Measurements from ENCODE around the gene EXOG. TPM values are rescaled to one million over a fixed set of nuclear protein-coding genes. Genes with fewer than 3 reads are reported as not detected.

The EXOG gene
- total and polyA plus RNA-seq, 2 donors (not counting 1 experiment from before 2014, with no cell fraction given): 14.2 to 16.4 TPM

DNA sequence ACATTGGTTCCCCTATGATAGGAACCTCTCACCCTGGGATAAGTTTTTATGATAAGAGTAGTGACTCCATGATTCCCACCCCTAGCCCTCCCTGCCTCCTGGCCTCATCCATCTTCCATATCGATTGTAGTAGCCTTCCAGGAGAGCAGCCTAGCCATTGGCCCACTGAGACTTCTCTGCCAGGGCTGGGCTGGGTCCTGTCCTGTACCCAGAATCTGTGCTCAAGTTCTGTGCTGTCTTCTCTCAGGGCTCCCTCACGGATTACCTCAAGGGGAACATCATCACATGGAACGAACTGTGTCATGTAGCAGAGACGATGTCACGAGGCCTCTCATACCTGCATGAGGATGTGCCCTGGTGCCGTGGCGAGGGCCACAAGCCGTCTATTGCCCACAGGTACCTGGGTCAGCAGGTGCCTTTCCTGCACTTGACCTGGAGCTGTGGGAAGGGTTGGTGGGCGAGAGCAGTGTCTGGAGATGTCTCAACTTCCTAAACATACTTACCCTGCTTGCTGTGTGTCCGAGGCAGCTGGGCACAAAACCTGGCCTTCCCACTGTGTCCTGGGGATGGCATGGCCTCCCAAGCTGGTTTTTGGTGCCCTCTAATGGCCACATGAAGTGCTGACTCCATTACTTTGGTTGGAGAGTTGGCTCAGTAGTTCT, 16.6 kb upstream of the EXOG start:
- no peaks in the 10 kb centered on the region for H3K27me3 ChIP-seq (ENCODE audit: control insufficient read depth, insufficient read depth, low read length)
- H4K20me1 ChIP-seq (ENCODE audit: control insufficient read depth, extremely low read depth, insufficient read depth, low read length): no peaks in the 10 kb centered on the region
- no peak overlapping the region for H3K9ac ChIP-seq (ENCODE audit: insufficient read depth, low read length)
- no peaks in the 10 kb centered on the region for H3K4me1 ChIP-seq (ENCODE audit: control insufficient read depth, extremely low read depth, insufficient read depth, low read length)
- H3K27ac ChIP-seq (ENCODE audit: insufficient read depth, low read length): no peak overlapping the region
- H3K9me3 ChIP-seq (ENCODE audit: control insufficient read depth, insufficient read depth, low read depth, low read length): no peaks in the 10 kb centered on the region
- TF ChIP-seq, protein P1, sequence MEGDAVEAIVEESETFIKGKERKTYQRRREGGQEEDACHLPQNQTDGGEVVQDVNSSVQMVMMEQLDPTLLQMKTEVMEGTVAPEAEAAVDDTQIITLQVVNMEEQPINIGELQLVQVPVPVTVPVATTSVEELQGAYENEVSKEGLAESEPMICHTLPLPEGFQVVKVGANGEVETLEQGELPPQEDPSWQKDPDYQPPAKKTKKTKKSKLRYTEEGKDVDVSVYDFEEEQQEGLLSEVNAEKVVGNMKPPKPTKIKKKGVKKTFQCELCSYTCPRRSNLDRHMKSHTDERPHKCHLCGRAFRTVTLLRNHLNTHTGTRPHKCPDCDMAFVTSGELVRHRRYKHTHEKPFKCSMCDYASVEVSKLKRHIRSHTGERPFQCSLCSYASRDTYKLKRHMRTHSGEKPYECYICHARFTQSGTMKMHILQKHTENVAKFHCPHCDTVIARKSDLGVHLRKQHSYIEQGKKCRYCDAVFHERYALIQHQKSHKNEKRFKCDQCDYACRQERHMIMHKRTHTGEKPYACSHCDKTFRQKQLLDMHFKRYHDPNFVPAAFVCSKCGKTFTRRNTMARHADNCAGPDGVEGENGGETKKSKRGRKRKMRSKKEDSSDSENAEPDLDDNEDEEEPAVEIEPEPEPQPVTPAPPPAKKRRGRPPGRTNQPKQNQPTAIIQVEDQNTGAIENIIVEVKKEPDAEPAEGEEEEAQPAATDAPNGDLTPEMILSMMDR (conservative IDR thresholded peaks at IDR 0.05 in 1 of 2, IDR thresholded peaks at IDR 0.05 in 1 of 2; ENCODE audit: low read depth in 1 of 2, low read length in 2 of 2): peak; percentile 93 to 95
- no peak for TF ChIP-seq EZH2 (IDR thresholded peaks at IDR 0.05; ENCODE audit: low read length, missing control alignments)
- DNase-seq (ENCODE audit: low read depth in 2 of 2): peak; percentile 40 to 74
- no peaks in the 10 kb centered on the region for H3K79me2 ChIP-seq (ENCODE audit: control insufficient read depth, insufficient read depth, low read length)
- H3K4me2 ChIP-seq (ENCODE audit: extremely low read depth, insufficient read depth, low read length): no peak overlapping the region
- peaks cover 2% of the 10 kb centered on the region for H3K36me3 ChIP-seq (ENCODE audit: control insufficient read depth, insufficient read depth, low read length)
- no peak overlapping the region for H3K4me3 ChIP-seq (replicated peaks in 1 of 4; ENCODE audit: control extremely low read depth in 1 of 4, insufficient read depth in 1 of 4, low read depth in 3 of 4, low read length in 4 of 4)
- H2AFZ ChIP-seq (ENCODE audit: low read length): no peak overlapping the region

DNA sequence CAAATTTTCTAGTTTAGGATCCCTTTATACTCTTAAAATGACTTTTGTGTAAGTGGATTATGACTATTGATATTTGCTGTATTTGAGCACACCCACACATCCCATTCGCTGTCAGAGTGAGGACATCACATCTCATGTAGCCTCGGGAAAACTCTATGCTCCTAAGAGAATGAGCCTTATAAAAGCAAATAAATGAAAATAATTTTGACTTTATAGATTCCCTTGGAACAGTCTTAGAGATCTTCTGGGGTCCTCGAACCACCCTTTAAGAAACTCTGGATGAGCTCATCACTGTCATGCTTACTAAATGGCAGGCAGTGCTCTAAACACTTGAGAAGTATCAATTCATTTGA, 16.1 kb upstream of the EXOG start:
- no peak overlapping the region for H3K9ac ChIP-seq (ENCODE audit: insufficient read depth, low read length)
- H3K79me2 ChIP-seq (ENCODE audit: control insufficient read depth, insufficient read depth, low read length): no peaks in the 10 kb centered on the region
- no peaks in the 10 kb centered on the region for H4K20me1 ChIP-seq (ENCODE audit: control insufficient read depth, extremely low read depth, insufficient read depth, low read length)
- no peak for DNase-seq (ENCODE audit: low read depth in 2 of 2)
- H3K4me3 ChIP-seq (replicated peaks in 1 of 4; ENCODE audit: control extremely low read depth in 1 of 4, insufficient read depth in 1 of 4, low read depth in 3 of 4, low read length in 4 of 4): no peak overlapping the region
- no peaks in the 10 kb centered on the region for H3K9me3 ChIP-seq (ENCODE audit: control insufficient read depth, insufficient read depth, low read depth, low read length)
- no peak overlapping the region for H3K27ac ChIP-seq (ENCODE audit: insufficient read depth, low read length)
- H3K36me3 ChIP-seq (ENCODE audit: control insufficient read depth, insufficient read depth, low read length): peaks cover 2% of the 10 kb centered on the region
- no peak overlapping the region for H2AFZ ChIP-seq (ENCODE audit: low read length)
- TF ChIP-seq, protein P1 (conservative IDR thresholded peaks at IDR 0.05 in 1 of 2, IDR thresholded peaks at IDR 0.05 in 1 of 2; ENCODE audit: low read depth in 1 of 2, low read length in 2 of 2): no peak
- no peak for TF ChIP-seq EZH2 (IDR thresholded peaks at IDR 0.05; ENCODE audit: low read length, missing control alignments)
- H3K27me3 ChIP-seq (ENCODE audit: control insufficient read depth, insufficient read depth, low read length): no peaks in the 10 kb centered on the region
- no peak overlapping the region for H3K4me2 ChIP-seq (ENCODE audit: extremely low read depth, insufficient read depth, low read length)
- no peaks in the 10 kb centered on the region for H3K4me1 ChIP-seq (ENCODE audit: control insufficient read depth, extremely low read depth, insufficient read depth, low read length)

DNA sequence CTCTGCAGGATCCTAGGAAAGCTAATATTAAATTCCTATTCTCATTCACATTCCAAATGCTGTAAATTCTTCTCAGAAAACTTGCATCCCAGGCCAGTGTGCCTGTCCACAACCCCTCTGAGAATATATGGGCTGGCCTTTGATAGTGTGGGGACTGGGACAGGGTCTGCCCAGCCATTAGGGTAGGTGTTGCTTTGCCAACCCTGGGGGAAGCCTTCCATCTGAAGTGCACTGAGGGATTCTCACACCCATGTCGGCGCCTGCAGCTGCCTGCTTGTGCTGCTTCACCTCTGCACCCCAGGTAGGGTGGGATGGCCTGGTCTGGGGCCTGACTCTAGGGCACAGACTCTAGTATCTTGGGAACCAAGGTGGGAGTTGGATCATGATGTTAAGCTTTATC, 15.2 kb upstream of the EXOG start:
- TF ChIP-seq EZH2 (IDR thresholded peaks at IDR 0.05; ENCODE audit: low read length, missing control alignments): no peak
- TF ChIP-seq, protein P1 (conservative IDR thresholded peaks at IDR 0.05 in 1 of 2, IDR thresholded peaks at IDR 0.05 in 1 of 2; ENCODE audit: low read depth in 1 of 2, low read length in 2 of 2): no peak
- Histone ChIP-seq H3K9ac (ENCODE audit: insufficient read depth, low read length) (no peak overlapping the region), H3K79me2 (ENCODE audit: control insufficient read depth, insufficient read depth, low read length) (no peaks in the 10 kb centered on the region), H3K4me3 (replicated peaks in 1 of 4; ENCODE audit: control extremely low read depth in 1 of 4, insufficient read depth in 1 of 4, low read depth in 3 of 4, low read length in 4 of 4) (no peak overlapping the region), H3K4me1 (ENCODE audit: control insufficient read depth, extremely low read depth, insufficient read depth, low read length) (no peaks in the 10 kb centered on the region), H3K9me3 (ENCODE audit: control insufficient read depth, insufficient read depth, low read depth, low read length) (no peaks in the 10 kb centered on the region), H3K4me2 (ENCODE audit: extremely low read depth, insufficient read depth, low read length) (no peak overlapping the region), H3K27me3 (ENCODE audit: control insufficient read depth, insufficient read depth, low read length) (no peaks in the 10 kb centered on the region), H2AFZ (ENCODE audit: low read length) (no peak overlapping the region), H3K36me3 (ENCODE audit: control insufficient read depth, insufficient read depth, low read length) (peaks cover 2% of the 10 kb centered on the region), H3K27ac (ENCODE audit: insufficient read depth, low read length) (no peak overlapping the region), H4K20me1 (ENCODE audit: control insufficient read depth, extremely low read depth, insufficient read depth, low read length) (no peaks in the 10 kb centered on the region)
- DNase-seq (ENCODE audit: low read depth in 2 of 2): no peak

Data from fibroblast of lung (primary cell).